ENCODE results near the gene TCEAL7. TPM values are rescaled to one million over a fixed set of nuclear protein-coding genes. Genes with fewer than 3 reads are reported as not detected.
A peak's percentile ranks its signal among the peaks of the same experiment; 100 is the strongest.

TCEAL7 gene
- total and polyA plus RNA-seq, 9 of the 15 experiments (the other 6 are each of a cell fraction or from before 2014, with no cell fraction given): 0.07 to 0.34 (median 0.13) TPM; not detected in 4

DNA sequence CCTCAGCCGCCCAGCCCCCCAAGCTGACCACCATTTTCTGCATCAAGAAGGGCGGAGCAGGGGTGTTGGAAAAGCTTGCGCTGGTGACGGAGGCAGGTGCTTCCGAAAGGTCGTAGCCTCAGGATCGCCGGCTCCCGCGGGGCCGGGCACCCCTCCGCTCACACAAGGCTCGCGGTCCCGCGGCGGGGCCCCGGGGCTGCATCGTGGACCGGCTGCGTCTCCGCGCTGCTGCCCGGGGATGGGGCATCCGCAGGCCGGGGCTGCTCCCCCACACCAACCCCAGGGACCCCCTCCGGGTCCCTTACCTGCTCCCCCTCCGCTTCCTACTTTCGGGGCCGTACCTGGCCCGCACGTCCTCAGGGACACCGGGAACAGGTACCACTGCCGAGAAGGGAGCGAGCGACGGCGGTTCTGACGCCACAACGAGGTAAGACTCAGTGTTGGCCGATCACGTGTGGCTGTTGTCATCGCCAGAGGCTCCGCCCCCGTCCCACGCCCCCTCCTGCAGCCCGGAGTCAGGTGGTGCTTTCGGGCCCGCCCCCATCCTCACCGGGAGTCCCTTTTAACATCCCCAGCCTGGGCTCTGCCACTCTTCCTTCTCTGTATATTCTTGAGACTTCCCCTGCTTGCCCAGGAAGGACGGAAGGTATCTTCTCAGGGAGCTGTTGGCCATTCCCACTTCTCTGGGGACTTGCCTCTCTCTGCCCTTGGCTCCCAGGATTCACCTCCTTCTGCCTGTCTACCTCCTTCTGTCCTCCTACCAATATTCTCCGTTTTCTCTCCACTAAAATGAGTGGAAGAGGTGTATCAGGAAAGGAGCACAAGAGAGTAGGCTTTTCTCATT, 19.3 kb upstream of the TCEAL7 start, which contains the start of gene BEX2 (continued):
- no peak for TF ChIP-seq SREBF1 (IDR thresholded peaks at IDR 0.05; ENCODE audit: borderline replicate concordance, low read depth, low read length)
- TF ChIP-seq SAFB (IDR thresholded peaks at IDR 0.05; ENCODE audit: borderline replicate concordance, low read depth, low read length): no peak
- no peak for TF ChIP-seq GATA2 (CRISPR knock-in tag; IDR thresholded peaks at IDR 0.05)
- TF ChIP-seq, protein P1, sequence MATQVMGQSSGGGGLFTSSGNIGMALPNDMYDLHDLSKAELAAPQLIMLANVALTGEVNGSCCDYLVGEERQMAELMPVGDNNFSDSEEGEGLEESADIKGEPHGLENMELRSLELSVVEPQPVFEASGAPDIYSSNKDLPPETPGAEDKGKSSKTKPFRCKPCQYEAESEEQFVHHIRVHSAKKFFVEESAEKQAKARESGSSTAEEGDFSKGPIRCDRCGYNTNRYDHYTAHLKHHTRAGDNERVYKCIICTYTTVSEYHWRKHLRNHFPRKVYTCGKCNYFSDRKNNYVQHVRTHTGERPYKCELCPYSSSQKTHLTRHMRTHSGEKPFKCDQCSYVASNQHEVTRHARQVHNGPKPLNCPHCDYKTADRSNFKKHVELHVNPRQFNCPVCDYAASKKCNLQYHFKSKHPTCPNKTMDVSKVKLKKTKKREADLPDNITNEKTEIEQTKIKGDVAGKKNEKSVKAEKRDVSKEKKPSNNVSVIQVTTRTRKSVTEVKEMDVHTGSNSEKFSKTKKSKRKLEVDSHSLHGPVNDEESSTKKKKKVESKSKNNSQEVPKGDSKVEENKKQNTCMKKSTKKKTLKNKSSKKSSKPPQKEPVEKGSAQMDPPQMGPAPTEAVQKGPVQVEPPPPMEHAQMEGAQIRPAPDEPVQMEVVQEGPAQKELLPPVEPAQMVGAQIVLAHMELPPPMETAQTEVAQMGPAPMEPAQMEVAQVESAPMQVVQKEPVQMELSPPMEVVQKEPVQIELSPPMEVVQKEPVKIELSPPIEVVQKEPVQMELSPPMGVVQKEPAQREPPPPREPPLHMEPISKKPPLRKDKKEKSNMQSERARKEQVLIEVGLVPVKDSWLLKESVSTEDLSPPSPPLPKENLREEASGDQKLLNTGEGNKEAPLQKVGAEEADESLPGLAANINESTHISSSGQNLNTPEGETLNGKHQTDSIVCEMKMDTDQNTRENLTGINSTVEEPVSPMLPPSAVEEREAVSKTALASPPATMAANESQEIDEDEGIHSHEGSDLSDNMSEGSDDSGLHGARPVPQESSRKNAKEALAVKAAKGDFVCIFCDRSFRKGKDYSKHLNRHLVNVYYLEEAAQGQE (IDR thresholded peaks at IDR 0.05; ENCODE audit: borderline replicate concordance): peak; percentile 41
- TF ChIP-seq, protein P1 (CRISPR knock-in tag; IDR thresholded peaks at IDR 0.05; ENCODE audit: low read depth): no peak
- no peak for TF ChIP-seq CHD2 (IDR thresholded peaks at IDR 0.05; ENCODE audit: low read depth, low read length)
- no peak for TF ChIP-seq ZSCAN32 (CRISPR knock-in tag; IDR thresholded peaks at IDR 0.05)
- TF ChIP-seq RHOXF2B (CRISPR knock-in tag; conservative IDR thresholded peaks at IDR 0.05): no peak
- TF ChIP-seq, protein P2, sequence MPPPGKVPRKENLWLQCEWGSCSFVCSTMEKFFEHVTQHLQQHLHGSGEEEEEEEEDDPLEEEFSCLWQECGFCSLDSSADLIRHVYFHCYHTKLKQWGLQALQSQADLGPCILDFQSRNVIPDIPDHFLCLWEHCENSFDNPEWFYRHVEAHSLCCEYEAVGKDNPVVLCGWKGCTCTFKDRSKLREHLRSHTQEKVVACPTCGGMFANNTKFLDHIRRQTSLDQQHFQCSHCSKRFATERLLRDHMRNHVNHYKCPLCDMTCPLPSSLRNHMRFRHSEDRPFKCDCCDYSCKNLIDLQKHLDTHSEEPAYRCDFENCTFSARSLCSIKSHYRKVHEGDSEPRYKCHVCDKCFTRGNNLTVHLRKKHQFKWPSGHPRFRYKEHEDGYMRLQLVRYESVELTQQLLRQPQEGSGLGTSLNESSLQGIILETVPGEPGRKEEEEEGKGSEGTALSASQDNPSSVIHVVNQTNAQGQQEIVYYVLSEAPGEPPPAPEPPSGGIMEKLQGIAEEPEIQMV (tag; conservative IDR thresholded peaks at IDR 0.05; ENCODE audit: low read depth): no peak
- peak; percentile 71 for TF ChIP-seq CREB1 (IDR thresholded peaks at IDR 0.05)
- peak; percentile 54; the same call in 1 of the 2 replicates for TF ChIP-seq CREB1 (CRISPR knock-in tag; IDR thresholded peaks at IDR 0.05)
- TF ChIP-seq, protein P3, sequence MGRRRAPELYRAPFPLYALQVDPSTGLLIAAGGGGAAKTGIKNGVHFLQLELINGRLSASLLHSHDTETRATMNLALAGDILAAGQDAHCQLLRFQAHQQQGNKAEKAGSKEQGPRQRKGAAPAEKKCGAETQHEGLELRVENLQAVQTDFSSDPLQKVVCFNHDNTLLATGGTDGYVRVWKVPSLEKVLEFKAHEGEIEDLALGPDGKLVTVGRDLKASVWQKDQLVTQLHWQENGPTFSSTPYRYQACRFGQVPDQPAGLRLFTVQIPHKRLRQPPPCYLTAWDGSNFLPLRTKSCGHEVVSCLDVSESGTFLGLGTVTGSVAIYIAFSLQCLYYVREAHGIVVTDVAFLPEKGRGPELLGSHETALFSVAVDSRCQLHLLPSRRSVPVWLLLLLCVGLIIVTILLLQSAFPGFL (CRISPR knock-in tag; IDR thresholded peaks at IDR 0.05): no peak
- TF ChIP-seq BHLHE40 (IDR thresholded peaks at IDR 0.05; ENCODE audit: low read length): peak; percentile 74
- TF ChIP-seq, protein P4, sequence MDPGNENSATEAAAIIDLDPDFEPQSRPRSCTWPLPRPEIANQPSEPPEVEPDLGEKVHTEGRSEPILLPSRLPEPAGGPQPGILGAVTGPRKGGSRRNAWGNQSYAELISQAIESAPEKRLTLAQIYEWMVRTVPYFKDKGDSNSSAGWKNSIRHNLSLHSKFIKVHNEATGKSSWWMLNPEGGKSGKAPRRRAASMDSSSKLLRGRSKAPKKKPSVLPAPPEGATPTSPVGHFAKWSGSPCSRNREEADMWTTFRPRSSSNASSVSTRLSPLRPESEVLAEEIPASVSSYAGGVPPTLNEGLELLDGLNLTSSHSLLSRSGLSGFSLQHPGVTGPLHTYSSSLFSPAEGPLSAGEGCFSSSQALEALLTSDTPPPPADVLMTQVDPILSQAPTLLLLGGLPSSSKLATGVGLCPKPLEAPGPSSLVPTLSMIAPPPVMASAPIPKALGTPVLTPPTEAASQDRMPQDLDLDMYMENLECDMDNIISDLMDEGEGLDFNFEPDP (CRISPR knock-in tag; IDR thresholded peaks at IDR 0.05): no peak
- TF ChIP-seq SMAD4 (CRISPR knock-in tag; conservative IDR thresholded peaks at IDR 0.05): 0 out of 2 replicates have a peak, but pooled peaks have one; percentile 42
- TF ChIP-seq ATF1 (CRISPR knock-in tag; IDR thresholded peaks at IDR 0.05): no peak
- TF ChIP-seq ATF1 (tag; IDR thresholded peaks at IDR 0.05): peak; percentile 64

Data from K562 (cell line).